Measurements from ENCODE around the gene MUC2.

DNA sequence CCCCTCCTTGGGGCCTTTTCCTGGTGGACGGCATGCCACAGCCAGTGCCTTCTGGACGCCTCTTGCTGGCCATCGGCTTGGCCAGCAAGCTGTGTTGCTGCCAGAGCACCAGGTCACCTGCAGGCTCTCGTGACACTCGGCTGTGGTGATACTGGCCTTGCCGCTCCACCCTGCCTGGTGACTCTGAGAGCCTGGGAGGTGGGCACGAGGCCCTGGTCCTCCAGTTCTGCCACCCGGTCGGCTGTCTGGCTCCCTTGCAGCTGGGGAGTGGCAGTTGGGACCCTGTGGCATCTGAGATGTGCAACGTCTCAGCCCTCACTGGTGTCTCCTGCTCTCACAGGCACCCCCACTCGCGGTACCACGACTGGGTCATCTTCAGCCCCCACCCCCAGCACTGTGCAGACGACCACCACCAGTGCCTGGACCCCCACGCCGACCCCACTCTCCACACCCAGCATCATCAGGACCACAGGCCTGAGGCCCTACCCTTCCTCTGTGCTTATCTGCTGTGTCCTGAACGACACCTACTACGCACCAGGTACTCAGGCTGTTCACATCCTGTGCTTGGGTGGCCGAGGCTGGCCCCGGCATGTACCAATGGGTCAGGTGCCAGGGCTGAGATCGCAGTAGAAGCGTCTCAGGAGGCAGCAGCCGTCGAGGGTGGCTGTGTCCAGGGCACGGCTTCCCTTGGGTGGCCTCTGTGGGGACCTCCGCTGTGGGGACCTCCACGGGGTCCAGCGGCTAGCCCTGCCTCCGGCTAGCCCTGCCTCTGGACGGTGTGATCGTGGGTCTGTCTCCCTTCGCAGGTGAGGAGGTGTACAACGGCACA, 26.0 kb downstream of the MUC2 start:
- TF ChIP-seq EP300 (IDR thresholded peaks at IDR 0.05), result no peak
- no peak for TF ChIP-seq POLR2A (IDR thresholded peaks at IDR 0.05)
- TF ChIP-seq, protein P1, sequence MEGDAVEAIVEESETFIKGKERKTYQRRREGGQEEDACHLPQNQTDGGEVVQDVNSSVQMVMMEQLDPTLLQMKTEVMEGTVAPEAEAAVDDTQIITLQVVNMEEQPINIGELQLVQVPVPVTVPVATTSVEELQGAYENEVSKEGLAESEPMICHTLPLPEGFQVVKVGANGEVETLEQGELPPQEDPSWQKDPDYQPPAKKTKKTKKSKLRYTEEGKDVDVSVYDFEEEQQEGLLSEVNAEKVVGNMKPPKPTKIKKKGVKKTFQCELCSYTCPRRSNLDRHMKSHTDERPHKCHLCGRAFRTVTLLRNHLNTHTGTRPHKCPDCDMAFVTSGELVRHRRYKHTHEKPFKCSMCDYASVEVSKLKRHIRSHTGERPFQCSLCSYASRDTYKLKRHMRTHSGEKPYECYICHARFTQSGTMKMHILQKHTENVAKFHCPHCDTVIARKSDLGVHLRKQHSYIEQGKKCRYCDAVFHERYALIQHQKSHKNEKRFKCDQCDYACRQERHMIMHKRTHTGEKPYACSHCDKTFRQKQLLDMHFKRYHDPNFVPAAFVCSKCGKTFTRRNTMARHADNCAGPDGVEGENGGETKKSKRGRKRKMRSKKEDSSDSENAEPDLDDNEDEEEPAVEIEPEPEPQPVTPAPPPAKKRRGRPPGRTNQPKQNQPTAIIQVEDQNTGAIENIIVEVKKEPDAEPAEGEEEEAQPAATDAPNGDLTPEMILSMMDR (IDR thresholded peaks at IDR 0.05), result no peak
- no peak for TF ChIP-seq POLR2AphosphoS5 (IDR thresholded peaks at IDR 0.05)

All from sigmoid colon (tissue), 4 donors.